ENCODE measurements around the gene COX19. TPM values are rescaled to one million over a fixed set of nuclear protein-coding genes. Genes with fewer than 3 reads are reported as not detected.

The COX19 gene
- total RNA-seq, 1 donor from 2014 or later = 20.3 TPM

- H3K27ac Mint-ChIP-seq = no peak overlapping the region
- H3K4me3 Mint-ChIP-seq (ENCODE audit: low read depth) = no peak overlapping the region
Measured at GRCh38 chr7:987909-988308, 12.6 kb upstream of the COX19 start.

GRCh38 chr7:986766-987751 is 11.7 kb upstream of the COX19 start:
- DNase-seq (ENCODE audit: low spot score, unreplicated experiment) = no peak
- H3K4me1 Mint-ChIP-seq (ENCODE audit: low read depth) = peaks cover 1% of the 10 kb centered on the region
- no peaks in the 10 kb centered on the region for H3K36me3 Mint-ChIP-seq (ENCODE audit: insufficient read depth)
- no peak overlapping the region for H3K27ac Mint-ChIP-seq
- TF ChIP-seq CTCF (IDR thresholded peaks at IDR 0.05; ENCODE audit: unreplicated experiment) = no peak
- no peaks in the 10 kb centered on the region for H3K9me3 Mint-ChIP-seq (ENCODE audit: low read depth)
- no peaks in the 10 kb centered on the region for H3K27me3 Mint-ChIP-seq
- no peak overlapping the region for H3K4me3 Mint-ChIP-seq (ENCODE audit: low read depth)

More at GRCh38 chr7:987909-988308, 12.6 kb upstream of the COX19 start:
- Mint-ChIP-seq H3K27me3 (no peaks in the 10 kb centered on the region), H3K4me1 (ENCODE audit: low read depth) (peaks cover 2% of the 10 kb centered on the region), H3K9me3 (ENCODE audit: low read depth) (no peaks in the 10 kb centered on the region), H3K36me3 (ENCODE audit: insufficient read depth) (no peaks in the 10 kb centered on the region)
- TF ChIP-seq CTCF (IDR thresholded peaks at IDR 0.05; ENCODE audit: unreplicated experiment) = no peak
- DNase-seq (ENCODE audit: low spot score, unreplicated experiment) = no peak

- no peak for DNase-seq (ENCODE audit: low spot score, unreplicated experiment)
- no peak for TF ChIP-seq CTCF (IDR thresholded peaks at IDR 0.05; ENCODE audit: unreplicated experiment)
- Mint-ChIP-seq H3K4me1 (ENCODE audit: low read depth) (peaks cover 1% of the 10 kb centered on the region), H3K9me3 (ENCODE audit: low read depth) (no peaks in the 10 kb centered on the region), H3K27ac (peak overlapping the region; percentile 69), H3K4me3 (ENCODE audit: low read depth) (no peak overlapping the region), H3K36me3 (ENCODE audit: insufficient read depth) (no peaks in the 10 kb centered on the region), H3K27me3 (no peaks in the 10 kb centered on the region)
Measured at GRCh38 chr7:985915-986741, 10.8 kb upstream of the COX19 start.

GRCh38 chr7:985127-985416 is 9.7 kb upstream of the COX19 start:
- Mint-ChIP-seq H3K27ac (peak overlapping the region; percentile 69), H3K4me1 (ENCODE audit: low read depth) (peaks cover 3% of the 10 kb centered on the region), H3K36me3 (ENCODE audit: insufficient read depth) (no peaks in the 10 kb centered on the region), H3K4me3 (ENCODE audit: low read depth) (no peak overlapping the region), H3K9me3 (ENCODE audit: low read depth) (no peaks in the 10 kb centered on the region), H3K27me3 (no peaks in the 10 kb centered on the region)
- TF ChIP-seq CTCF (IDR thresholded peaks at IDR 0.05; ENCODE audit: unreplicated experiment) = no peak
- no peak for DNase-seq (ENCODE audit: low spot score, unreplicated experiment)

- Mint-ChIP-seq H3K9me3 (ENCODE audit: low read depth) (no peaks in the 10 kb centered on the region), H3K4me3 (ENCODE audit: low read depth) (no peak overlapping the region), H3K27me3 (no peaks in the 10 kb centered on the region), H3K36me3 (ENCODE audit: insufficient read depth) (no peaks in the 10 kb centered on the region), H3K4me1 (ENCODE audit: low read depth) (peaks cover 3% of the 10 kb centered on the region), H3K27ac (no peak overlapping the region)
- no peak for TF ChIP-seq CTCF (IDR thresholded peaks at IDR 0.05; ENCODE audit: unreplicated experiment)
- no peak for DNase-seq (ENCODE audit: low spot score, unreplicated experiment)
Measured at GRCh38 chr7:984361-985126, 9.2 kb upstream of the COX19 start.
